Neutrophil (primary cell): ENCODE measurements around the gene ZNF335.
A peak's percentile ranks its signal among the peaks of the same experiment; 100 is the strongest.

Source experiments
- H3K27ac ChIP-seq: fragments of 200-600 bp; sonication (generic); 2 replicates; pipeline ENCODE4 v1.5.1; 2016; ENCODE audit warnings: mild to moderate bottlenecking, moderate library complexity
- H3K27me3 ChIP-seq: fragments of 200-600 bp; sonication (generic); 2 replicates; pipeline ENCODE4 v1.6.0; 2016; ENCODE audit warnings: mild to moderate bottlenecking
- H3K36me3 ChIP-seq: fragments of 200-600 bp; sonication (generic); 2 replicates; pipeline ENCODE4 v1.5.1; 2017
- H3K4me1 ChIP-seq, 2 experiments: fragments of 200-600 bp in 1 of 2; sonication (generic) in 1 of 2; 1 replicate in 1 of 2; 2 replicates in 1 of 2; pipeline versions ENCODE4 v1.5.1 to v1.6.1; 2013 to 2016; ENCODE audit warnings: low read depth in 1 of 2, low read length in 1 of 2, mild to moderate bottlenecking in 1 of 2, moderate library complexity in 1 of 2; ENCODE audit not compliant: control insufficient read depth in 1 of 2, insufficient read depth in 1 of 2
- H3K4me3 ChIP-seq, 2 experiments: fragments of 200-600 bp in 1 of 2; sonication (generic) in 1 of 2; 1 replicate in 1 of 2; 2 replicates in 1 of 2; pipeline ENCODE4 v1.5.1; 2013 to 2016; ENCODE audit warnings: low read depth in 1 of 2, low read length in 1 of 2, mild to moderate bottlenecking in 1 of 2, moderate library complexity in 1 of 2
- H3K9me3 ChIP-seq: fragments of 200-600 bp; sonication (generic); 2 replicates; pipeline ENCODE4 v1.5.1; 2016
- TF ChIP-seq, protein P1 (sequence below): fragments of 200-600 bp; sonication (generic); IDR thresholded peaks from 2 replicates; pipeline ENCODE4 v1.5.1; 2016; ENCODE audit warnings: antibody characterized with exemption

The ZNF335 gene

DNA sequence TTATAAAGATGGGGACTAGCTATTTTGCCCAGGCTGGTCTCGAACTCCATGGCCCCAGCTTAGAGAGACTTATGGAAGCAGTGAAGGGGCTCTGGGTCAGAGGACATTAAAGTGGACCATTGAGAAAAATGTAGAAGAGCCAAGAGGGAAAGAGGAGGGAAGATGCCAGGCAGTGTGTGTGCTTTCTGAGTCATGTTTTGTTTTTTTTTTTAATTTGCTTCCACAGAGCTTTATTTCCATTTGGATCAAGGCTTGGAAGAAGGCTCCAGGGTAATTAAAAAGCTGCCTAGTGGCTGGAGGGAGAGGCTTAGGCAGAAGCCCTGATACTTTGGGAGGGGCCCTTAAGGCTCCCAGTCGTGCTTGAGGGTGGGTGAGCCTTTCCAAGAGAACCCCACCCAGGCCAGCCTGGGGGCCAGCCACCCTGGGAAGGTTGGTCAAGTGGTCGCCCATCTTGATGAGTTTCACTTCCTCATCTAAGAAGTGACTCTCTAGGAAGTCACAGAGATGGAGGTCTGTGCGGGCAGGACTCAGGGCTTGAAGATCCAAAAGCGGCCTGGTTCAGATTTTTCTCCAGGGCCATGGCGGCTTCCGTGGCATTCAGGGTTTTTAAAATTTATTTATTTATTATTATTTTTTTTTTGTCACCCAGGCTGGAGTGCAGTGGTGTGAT is 3.0 kb upstream of the ZNF335 start:
- Histone ChIP-seq H3K36me3 (no peaks in the 10 kb centered on the region), H3K27ac (no peak overlapping the region), H3K4me1 (peaks cover 23 to 27% of the 10 kb centered on the region in 2 experiments), H3K4me3 (no peak overlapping the region), H3K27me3 (peaks cover 31% of the 10 kb centered on the region), H3K9me3 (no peaks in the 10 kb centered on the region)
- TF ChIP-seq, protein P1, sequence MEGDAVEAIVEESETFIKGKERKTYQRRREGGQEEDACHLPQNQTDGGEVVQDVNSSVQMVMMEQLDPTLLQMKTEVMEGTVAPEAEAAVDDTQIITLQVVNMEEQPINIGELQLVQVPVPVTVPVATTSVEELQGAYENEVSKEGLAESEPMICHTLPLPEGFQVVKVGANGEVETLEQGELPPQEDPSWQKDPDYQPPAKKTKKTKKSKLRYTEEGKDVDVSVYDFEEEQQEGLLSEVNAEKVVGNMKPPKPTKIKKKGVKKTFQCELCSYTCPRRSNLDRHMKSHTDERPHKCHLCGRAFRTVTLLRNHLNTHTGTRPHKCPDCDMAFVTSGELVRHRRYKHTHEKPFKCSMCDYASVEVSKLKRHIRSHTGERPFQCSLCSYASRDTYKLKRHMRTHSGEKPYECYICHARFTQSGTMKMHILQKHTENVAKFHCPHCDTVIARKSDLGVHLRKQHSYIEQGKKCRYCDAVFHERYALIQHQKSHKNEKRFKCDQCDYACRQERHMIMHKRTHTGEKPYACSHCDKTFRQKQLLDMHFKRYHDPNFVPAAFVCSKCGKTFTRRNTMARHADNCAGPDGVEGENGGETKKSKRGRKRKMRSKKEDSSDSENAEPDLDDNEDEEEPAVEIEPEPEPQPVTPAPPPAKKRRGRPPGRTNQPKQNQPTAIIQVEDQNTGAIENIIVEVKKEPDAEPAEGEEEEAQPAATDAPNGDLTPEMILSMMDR: no peak

DNA sequence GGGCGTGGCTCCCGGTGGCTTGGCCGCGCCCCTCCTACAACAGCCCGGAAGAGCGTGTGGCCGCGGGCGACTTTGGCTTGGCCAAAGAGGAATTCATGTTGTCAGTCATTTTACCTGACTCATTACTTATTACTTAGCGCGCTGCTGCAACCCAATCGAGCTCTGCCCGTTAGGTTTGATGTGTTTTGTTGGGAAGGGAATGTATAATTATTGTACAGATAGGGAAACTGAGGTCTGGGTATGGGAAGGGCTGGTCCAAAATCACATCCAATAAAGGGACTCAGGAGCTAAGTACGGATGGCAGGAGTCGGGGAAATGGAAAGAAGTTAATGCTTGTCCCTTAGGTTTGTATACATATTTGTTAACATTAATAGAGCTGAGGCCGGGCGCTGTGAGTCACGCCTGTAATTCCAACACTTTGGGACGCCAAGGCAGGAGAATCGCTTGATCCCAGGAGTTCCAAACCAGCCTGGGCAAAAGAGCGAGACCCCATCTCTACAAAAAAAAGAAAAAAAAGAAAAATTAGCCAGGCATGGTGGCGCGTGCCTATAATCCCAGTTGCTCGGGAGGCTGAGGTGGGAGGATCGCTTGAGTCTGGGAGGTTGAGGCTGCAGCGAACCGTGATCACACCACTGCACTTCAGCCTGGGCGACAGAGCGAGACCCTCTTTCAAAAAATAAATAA is 639 bp upstream of the ZNF335 start:
- peak overlapping the region; percentile 97 for H3K27ac ChIP-seq
- peaks cover 22% of the 10 kb centered on the region for H3K36me3 ChIP-seq
- peaks cover 7% of the 10 kb centered on the region for H3K27me3 ChIP-seq
- no peaks in the 10 kb centered on the region for H3K9me3 ChIP-seq
- peaks cover 30 to 36% of the 10 kb centered on the region in 2 experiments for H3K4me1 ChIP-seq
- peak overlapping the region; percentile 89 for H3K4me3 ChIP-seq
- TF ChIP-seq, protein P1: peak; percentile 18

DNA sequence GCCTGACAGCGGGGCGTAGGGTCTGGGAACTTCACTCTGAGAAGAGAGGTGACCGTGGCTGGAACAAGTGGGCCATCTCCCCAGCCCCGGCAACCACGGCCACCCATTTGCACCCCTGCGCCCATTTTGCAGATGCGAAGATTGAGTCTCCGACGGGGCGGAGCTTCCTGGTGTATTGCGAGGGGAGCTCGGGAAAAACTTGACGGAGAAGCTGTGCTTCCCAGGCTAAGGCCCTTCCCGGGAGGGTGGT is 653 bp downstream of the ZNF335 start:
- no peaks in the 10 kb centered on the region for H3K9me3 ChIP-seq
- H3K36me3 ChIP-seq: peaks cover 35% of the 10 kb centered on the region
- H3K27me3 ChIP-seq: no peaks in the 10 kb centered on the region
- TF ChIP-seq, protein P1: no peak
- peak overlapping the region; percentile 89 for H3K4me3 ChIP-seq
- H3K4me1 ChIP-seq: peaks cover 30 to 36% of the 10 kb centered on the region in 2 experiments
- H3K27ac ChIP-seq: peak overlapping the region; percentile 97

DNA sequence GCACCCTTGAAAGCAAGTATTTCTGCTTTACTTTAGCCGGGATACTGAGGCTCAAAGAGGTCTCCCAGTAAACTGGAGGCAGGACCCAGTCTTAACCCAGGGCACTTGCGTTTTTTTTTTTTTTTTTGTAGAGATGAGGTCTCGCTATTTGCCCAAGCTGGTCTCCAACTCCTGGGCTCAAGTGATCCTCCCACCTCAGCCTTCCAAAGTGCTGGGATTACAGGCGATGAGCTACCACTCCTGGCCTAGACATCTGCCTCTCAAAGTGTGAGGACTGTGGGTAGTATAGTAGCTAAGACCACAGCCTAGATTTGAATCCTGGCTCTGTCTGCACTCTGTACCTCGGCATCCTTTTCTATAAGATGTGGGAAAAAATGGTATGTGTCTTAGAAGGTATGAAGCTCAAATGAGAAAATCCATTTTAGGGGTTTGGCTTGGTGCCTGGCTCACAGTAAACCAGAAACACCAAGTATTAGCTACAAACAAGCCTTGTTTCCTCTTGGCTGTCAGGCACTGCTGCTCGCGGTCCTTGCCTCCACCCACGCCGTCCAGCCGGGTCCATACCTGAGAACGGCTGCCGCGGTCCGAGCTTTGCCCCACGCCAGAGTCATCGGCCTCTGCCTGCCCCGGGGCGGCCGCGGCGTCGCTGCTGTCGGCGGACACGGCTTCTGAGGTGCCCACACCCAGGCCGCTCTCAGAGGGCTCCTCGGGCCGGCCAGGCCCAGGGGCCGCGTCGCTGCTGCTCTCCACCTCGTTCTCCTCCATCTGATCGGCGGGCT is 1.2 kb downstream of the ZNF335 start:
- Histone ChIP-seq H3K4me1 (peaks cover 30 to 36% of the 10 kb centered on the region in 2 experiments), H3K27me3 (no peaks in the 10 kb centered on the region), H3K9me3 (no peaks in the 10 kb centered on the region), H3K36me3 (peaks cover 40% of the 10 kb centered on the region), H3K27ac (peak overlapping the region; percentile 97), H3K4me3 (peak overlapping the region; percentile 89)
- TF ChIP-seq, protein P1: no peak

DNA sequence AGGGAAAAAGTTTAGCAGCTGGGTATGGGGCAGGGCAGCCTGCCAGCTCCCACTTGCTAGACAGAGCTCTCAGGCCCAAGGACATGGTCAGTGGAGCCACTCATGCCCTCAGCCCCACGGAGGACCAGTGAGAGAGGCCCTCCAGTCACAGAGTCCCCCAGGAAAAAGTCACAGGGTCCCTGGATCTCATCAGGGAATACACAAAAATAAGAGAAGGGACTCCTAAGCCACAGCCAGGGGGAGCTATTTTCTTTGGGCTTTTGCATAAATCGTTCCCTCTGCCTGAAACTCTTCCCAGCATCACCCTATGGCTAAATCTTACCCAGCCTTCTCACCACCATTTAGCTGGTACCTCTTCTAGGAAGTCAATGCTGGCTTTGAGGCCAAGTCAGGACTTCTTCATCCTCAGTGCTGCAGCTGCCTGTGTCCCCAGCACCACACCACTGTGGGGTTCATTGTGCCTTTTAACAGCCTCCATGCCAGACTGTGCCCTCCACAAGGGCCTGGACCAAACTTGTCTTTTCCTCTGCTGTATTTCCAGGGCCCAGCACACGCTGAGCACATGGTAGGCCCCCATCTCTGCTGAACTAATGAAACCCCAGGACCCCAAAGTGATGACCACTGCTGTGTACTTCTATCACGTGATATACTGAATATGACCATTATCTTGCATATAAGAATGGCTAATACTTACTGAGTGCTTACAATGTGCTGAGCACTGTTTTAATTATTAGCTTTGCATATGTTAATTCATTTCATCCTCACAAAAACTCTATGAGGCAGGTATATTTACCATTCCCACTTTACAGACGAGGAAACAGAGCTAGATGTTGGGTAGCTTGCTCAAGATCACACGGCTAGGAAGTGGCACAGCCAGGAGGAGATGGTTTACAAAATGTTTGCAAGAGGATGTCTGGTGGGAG is 2.0 kb downstream of the ZNF335 start:
- H3K36me3 ChIP-seq: peaks cover 48% of the 10 kb centered on the region
- peak overlapping the region; percentile 97 for H3K27ac ChIP-seq
- H3K4me3 ChIP-seq: peak overlapping the region; percentile 89
- no peaks in the 10 kb centered on the region for H3K27me3 ChIP-seq
- peaks cover 30 to 36% of the 10 kb centered on the region in 2 experiments for H3K4me1 ChIP-seq
- H3K9me3 ChIP-seq: no peaks in the 10 kb centered on the region
- TF ChIP-seq, protein P1: peak; percentile 9
